K562 (cell line): ENCODE measurements around the gene FAM149B1. TPM values are rescaled to one million over a fixed set of nuclear protein-coding genes. Genes with fewer than 3 reads are reported as not detected.

Experiments used
- BCOR ChIP-seq: fragments of 450-650 bp; IDR thresholded peaks from 2 replicates; pipeline ENCODE4 v1.6.1; 2016
- FOSL1 ChIP-seq: fragments of 200-800 bp; sonication (Bioruptor generic); conservative IDR thresholded peaks from 2 replicates; pipeline ENCODE4 v1.6.1; 2016; ENCODE audit warnings: missing genetic modification characterization, missing compliant biosample characterization
- GTF2E2 ChIP-seq: fragments of 200-800 bp; sonication (Bioruptor generic); IDR thresholded peaks from 2 replicates; pipeline ENCODE4 v1.6.1; 2016; ENCODE audit warnings: missing genetic modification characterization, missing compliant biosample characterization
- HCFC1 ChIP-seq: IDR thresholded peaks from 2 replicates; pipeline ENCODE4 v1.6.1; 2012; ENCODE audit warnings: low read depth, low read length, improper control_type of control experiment
- KLF1 ChIP-seq: fragments of 450-650 bp; IDR thresholded peaks from 2 replicates; pipeline ENCODE4 v1.6.1; 2016; ENCODE audit warnings: missing genetic modification characterization, missing compliant biosample characterization
- MGA ChIP-seq: fragments of 450-650 bp; IDR thresholded peaks from 2 replicates; pipeline ENCODE4 v1.6.1; 2016; ENCODE audit warnings: mild to moderate bottlenecking, moderate library complexity
- NONO ChIP-seq, 2 experiments: fragments of 200-400 bp in 1 of 2; fragments of 450-650 bp in 1 of 2; formaldehyde crosslinking in 1 of 2; IDR thresholded peaks; 2 replicates each; pipeline ENCODE4 v1.6.1; 2017; ENCODE audit warnings: low read depth in 2 of 2, mild to moderate bottlenecking in 2 of 2, moderate library complexity in 2 of 2, low read length in 1 of 2
- RCOR1 ChIP-seq, 2 experiments: IDR thresholded peaks; 2 replicates each; pipeline ENCODE4 v1.6.1; 2012; ENCODE audit warnings: low read depth in 2 of 2, low read length in 2 of 2, borderline replicate concordance in 1 of 2, improper control_type of control experiment in 1 of 2
- SREBF1 ChIP-seq: fragments of 150-350 bp; IDR thresholded peaks from 2 replicates; pipeline ENCODE4 v1.6.1; 2014; ENCODE audit warnings: antibody characterized with exemption, low read depth, low read length, borderline replicate concordance
- SREBF2 ChIP-seq: sonication (generic); formaldehyde crosslinking; IDR thresholded peaks from 2 replicates; pipeline ENCODE4 v1.4.0; 2020; ENCODE audit warnings: mild to moderate bottlenecking, missing genetic modification reagents
- TAF9B ChIP-seq: fragments of 450-650 bp; IDR thresholded peaks from 2 replicates; pipeline ENCODE4 v1.6.1; 2018; ENCODE audit warnings: mild to moderate bottlenecking; ENCODE audit not compliant: partially characterized antibody
- ZNF431 ChIP-seq: sonication (generic); formaldehyde crosslinking; IDR thresholded peaks from 2 replicates; pipeline ENCODE4 v1.8.0; 2022; ENCODE audit warnings: mild to moderate bottlenecking, missing genetic modification reagents
- ZNF639 ChIP-seq, 2 experiments: fragments of 200-800 bp in 1 of 2; sonication (Bioruptor generic) in 1 of 2; sonication (generic) in 1 of 2; formaldehyde crosslinking in 1 of 2; IDR thresholded peaks in 1 of 2; conservative IDR thresholded peaks in 1 of 2; 2 replicates each; pipeline versions ENCODE4 v1.5.0 to v1.6.1; 2016 to 2020; ENCODE audit warnings: missing compliant biosample characterization in 1 of 2, missing genetic modification characterization in 1 of 2, missing genetic modification reagents in 1 of 2
- polyA plus RNA-seq, 8 experiments: library from polyadenylated mRNA; depleted of rRNA in 4 of 8; stranded (reverse) in 5 of 8; unstranded in 3 of 8; fragments of >200 nt; fragmentation: Nextera tagmentation in 2 of 8; fragmentation: Illumina TruSeq in 1 of 8; extraction: Ambion mirVana in 2 of 8; extraction: Trizol in 1 of 8; gene quantifications; 2 replicates each; pipeline versions ENCODE4 v1.2.1 to v1.2.3, GENCODE V29; 2011 to 2014; ENCODE audit warnings: inconsistent platforms in 1 of 8, missing spikeins in 1 of 8
- total RNA-seq, 7 experiments: library from RNA; depleted of rRNA in 6 of 7; stranded (reverse); fragments of >200 nt in 6 of 7; fragmentation: Illumina TruSeq in 2 of 7; extraction: Trizol in 2 of 7; gene quantifications; 2 replicates each; pipeline versions ENCODE4 v1.2.1 to v1.2.3, GENCODE V29; 2011 to 2021; ENCODE audit warnings: low replicate concordance in 1 of 7

Gene FAM149B1
- total and polyA plus RNA-seq, 9 of the 15 experiments (the other 6 are each of a cell fraction or from before 2014, with no cell fraction given): 4.2 to 18.5 (median 9.3) TPM

GRCh38 chr10:73246646-73247508, 79.0 kb downstream of the FAM149B1 start, which contains the start of gene DNAJC9 (continued):
- TF ChIP-seq HCFC1: peak; percentile 61
- TF ChIP-seq ZNF639 (CRISPR knock-in tag; conservative IDR thresholded peaks at IDR 0.05 in 1 of 2, IDR thresholded peaks at IDR 0.05 in 1 of 2): peak in 1 of 2 experiments; percentile 89; a peak in 2 of 4 replicates
- no peak; a peak in 1 of 4 replicates for TF ChIP-seq RCOR1 (IDR thresholded peaks at IDR 0.05; ENCODE audit: borderline replicate concordance in 1 of 2, low read depth in 2 of 2, low read length in 2 of 2)
- TF ChIP-seq FOSL1 (tag): peak; percentile 61
- TF ChIP-seq SREBF1: peak; percentile 67; the same call in 1 of the 2 replicates
- peak; percentile 79; the same call in 1 of the 2 replicates for TF ChIP-seq SREBF2 (CRISPR knock-in tag)
- peak; percentile 64; the same call in 1 of the 2 replicates for TF ChIP-seq ZNF431 (CRISPR knock-in tag)
- peak; percentile 74 to 83 for TF ChIP-seq NONO (IDR thresholded peaks at IDR 0.05; ENCODE audit: low read depth in 2 of 2, low read length in 1 of 2)
- TF ChIP-seq TAF9B: peak; percentile 91
- TF ChIP-seq MGA: peak; percentile 66; the same call in 1 of the 2 replicates
- TF ChIP-seq KLF1 (tag): peak; percentile 94
- TF ChIP-seq GTF2E2: peak; percentile 92; the same call in 1 of the 2 replicates
- peak; percentile 56 for TF ChIP-seq BCOR
